H1 (cell line): Measurements from ENCODE around the gene ZBTB34. TPM values are rescaled to one million over a fixed set of nuclear protein-coding genes. Genes with fewer than 3 reads are reported as not detected.

Experiments
- polyA plus RNA-seq, 7 experiments: library from polyadenylated mRNA; depleted of rRNA in 3 of 7; stranded (reverse) in 5 of 7; unstranded in 2 of 7; fragments of >200 nt in 5 of 7; fragments of 200-250 nt in 2 of 7; gene quantifications; 1 replicate in 5 of 7; 2 replicates in 1 of 7; 4 replicates in 1 of 7; pipeline versions ENCODE4 v1.2.1 to v1.2.3, GENCODE V29; 2011 to 2013; ENCODE audit warnings: missing spikeins in 2 of 7, mixed read lengths in 2 of 7
- total RNA-seq: library from RNA; stranded (reverse); fragmentation: NEBNext Ultra II Directional; extraction: Animal tissue kit (Norgen Biotek cat#: 25700); gene quantifications from 2 replicates; pipeline ENCODE4 v1.2.1, GENCODE V29; 2021

The ZBTB34 gene
- total and polyA plus RNA-seq, 2 of the 8 experiments (the other 6 are each of a cell fraction or from before 2014, with no cell fraction given), result 8.2 to 15.9 TPM

Other genes starting within 250 kb of the ZBTB34 start
- gene LMX1B, start 246.7 kb upstream of the ZBTB34 start, total RNA-seq, result 0.37 and 0.52 TPM in 2 replicates
- 0.09 and 0.17 TPM in 2 replicates for gene LMX1B, start 246.7 kb upstream of the ZBTB34 start, polyA plus RNA-seq (2011; rRNA removed)
- 16.7 and 18.7 TPM in 2 replicates for gene ZBTB43, start 55.6 kb upstream of the ZBTB34 start, total RNA-seq
- 3.0 and 4.1 TPM in 2 replicates for gene ZBTB43, start 55.6 kb upstream of the ZBTB34 start, polyA plus RNA-seq (2011; rRNA removed)
- 22.9 and 23.5 TPM in 2 replicates for gene RALGPS1, start 54.1 kb downstream of the ZBTB34 start, total RNA-seq
- gene RALGPS1, start 54.1 kb downstream of the ZBTB34 start, polyA plus RNA-seq (2011; rRNA removed), result 20.0 and 33.6 TPM in 2 replicates